Smooth muscle cell (in vitro differentiated cells): ENCODE measurements around the gene NAIF1. TPM values are rescaled to one million over a fixed set of nuclear protein-coding genes. Genes with fewer than 3 reads are reported as not detected.
A peak's percentile ranks its signal among the peaks of the same experiment; 100 is the strongest.

ENCODE experiments used
- DNase-seq: peaks from one replicate; lab custom pipeline; 2025; ENCODE audit not compliant: unreplicated experiment; lab: John Stamatoyannopoulos, UW
- H2AFZ ChIP-seq: fragments of 200-600 bp; sonication (generic); 2 replicates; pipeline ENCODE4 v1.6.0; 2016; ENCODE audit warnings: antibody characterized with exemption, low read depth, mild to moderate bottlenecking
- H3F3A ChIP-seq: fragments of 200-600 bp; sonication (generic); 2 replicates; pipeline ENCODE4 v1.6.0; 2017; ENCODE audit warnings: antibody characterized with exemption, low read depth
- H3K27ac ChIP-seq: fragments of 200-600 bp; sonication (generic); 2 replicates; pipeline ENCODE4 v1.5.1; 2016; ENCODE audit warnings: low read depth, mild to moderate bottlenecking
- H3K27me3 ChIP-seq: fragments of 200-600 bp; sonication (generic); 2 replicates; pipeline ENCODE4 v1.6.1; 2016; ENCODE audit warnings: low read depth, mild to moderate bottlenecking
- H3K36me3 ChIP-seq: fragments of 200-600 bp; sonication (generic); 2 replicates; pipeline ENCODE4 v1.5.1; 2016; ENCODE audit warnings: low read depth
- H3K4me1 ChIP-seq: fragments of 200-600 bp; sonication (generic); 2 replicates; pipeline ENCODE4 v1.5.1; 2016; ENCODE audit warnings: low read depth
- H3K4me2 ChIP-seq: fragments of 200-600 bp; sonication (generic); 2 replicates; pipeline ENCODE4 v1.6.0; 2016; ENCODE audit warnings: mild to moderate bottlenecking
- H3K4me3 ChIP-seq: fragments of 200-600 bp; sonication (generic); 2 replicates; pipeline ENCODE4 v1.5.1; 2016; ENCODE audit warnings: mild to moderate bottlenecking
- H3K79me2 ChIP-seq: fragments of 200-600 bp; sonication (generic); 2 replicates; pipeline ENCODE4 v1.6.0; 2016; ENCODE audit warnings: low read depth, mild to moderate bottlenecking
- H3K9ac ChIP-seq: fragments of 200-600 bp; sonication (generic); 2 replicates; pipeline ENCODE4 v1.6.0; 2016; ENCODE audit warnings: low read depth
- H3K9me3 ChIP-seq: fragments of 200-600 bp; sonication (generic); replicated peaks from 2 replicates; pipeline ENCODE4 v1.5.1; 2016; ENCODE audit warnings: low read depth
- H4K20me1 ChIP-seq: fragments of 200-600 bp; sonication (generic); 2 replicates; pipeline ENCODE4 v1.6.0; 2016; ENCODE audit warnings: low read depth
- WGBS: methylation state at CpG from one replicate; pipeline ENCODE4 v1.1.7; 2016; ENCODE audit warnings: low lambda C conversion rate; 5-methylcytosine and 5-hydroxymethylcytosine counted together
- polyA plus RNA-seq: library from polyadenylated mRNA; unstranded; fragments of >200 nt; fragmentation: Nextera tagmentation; extraction: Ambion mirVana; gene quantifications from 2 replicates; pipeline ENCODE4 v1.2.1, GENCODE V29; 2016
- total RNA-seq: library from RNA; depleted of rRNA; stranded (reverse); fragments of >200 nt; gene quantifications from 2 replicates; pipeline ENCODE4 v1.2.3, GENCODE V29; 2014
- TF ChIP-seq, protein P1 (sequence below): fragments of 200-600 bp; sonication (generic); IDR thresholded peaks from 2 replicates; pipeline ENCODE4 v1.5.1; 2017; ENCODE audit warnings: borderline replicate concordance, mild to moderate bottlenecking, antibody characterized with exemption; ENCODE audit not compliant: insufficient read depth, poor library complexity, severe bottlenecking

Gene NAIF1
- total and polyA plus RNA-seq, 2 experiments from 2014 or later = 3.8 to 6.7 TPM

DNA sequence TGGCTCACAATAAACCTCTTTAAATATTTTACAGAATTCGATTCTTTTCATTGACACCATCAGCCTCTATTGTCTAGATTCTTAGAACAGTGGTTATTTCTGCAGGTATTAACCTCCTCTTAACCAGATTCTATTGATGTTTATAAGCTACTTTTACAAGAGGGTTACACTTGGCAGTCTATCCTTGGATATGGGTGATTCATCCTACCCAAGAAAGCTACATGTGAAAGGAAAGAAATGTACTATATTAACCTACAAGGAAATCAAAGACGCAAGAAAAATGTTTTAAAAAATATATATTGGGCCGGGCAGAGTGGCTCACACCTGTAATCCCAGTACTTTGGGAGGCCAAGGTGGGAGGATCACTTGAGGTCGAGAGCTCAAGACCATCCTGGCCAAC lies 17.6 kb upstream of the NAIF1 start:
- Histone ChIP-seq H3K36me3 (no peaks in the 10 kb centered on the region), H3K27me3 (no peaks in the 10 kb centered on the region), H3K4me3 (no peak overlapping the region), H3K27ac (no peak overlapping the region), H3K4me2 (no peak overlapping the region), H3K9me3 (no peaks in the 10 kb centered on the region), H3F3A (peaks cover 25% of the 10 kb centered on the region), H4K20me1 (peaks cover 52% of the 10 kb centered on the region), H3K9ac (no peak overlapping the region), H3K4me1 (peaks cover 19% of the 10 kb centered on the region), H3K79me2 (peaks cover 29% of the 10 kb centered on the region), H2AFZ (no peak overlapping the region)
- no peak for DNase-seq
- 98% methylated on average over 4 of the region's 4 CpGs for WGBS
- TF ChIP-seq, protein P1, sequence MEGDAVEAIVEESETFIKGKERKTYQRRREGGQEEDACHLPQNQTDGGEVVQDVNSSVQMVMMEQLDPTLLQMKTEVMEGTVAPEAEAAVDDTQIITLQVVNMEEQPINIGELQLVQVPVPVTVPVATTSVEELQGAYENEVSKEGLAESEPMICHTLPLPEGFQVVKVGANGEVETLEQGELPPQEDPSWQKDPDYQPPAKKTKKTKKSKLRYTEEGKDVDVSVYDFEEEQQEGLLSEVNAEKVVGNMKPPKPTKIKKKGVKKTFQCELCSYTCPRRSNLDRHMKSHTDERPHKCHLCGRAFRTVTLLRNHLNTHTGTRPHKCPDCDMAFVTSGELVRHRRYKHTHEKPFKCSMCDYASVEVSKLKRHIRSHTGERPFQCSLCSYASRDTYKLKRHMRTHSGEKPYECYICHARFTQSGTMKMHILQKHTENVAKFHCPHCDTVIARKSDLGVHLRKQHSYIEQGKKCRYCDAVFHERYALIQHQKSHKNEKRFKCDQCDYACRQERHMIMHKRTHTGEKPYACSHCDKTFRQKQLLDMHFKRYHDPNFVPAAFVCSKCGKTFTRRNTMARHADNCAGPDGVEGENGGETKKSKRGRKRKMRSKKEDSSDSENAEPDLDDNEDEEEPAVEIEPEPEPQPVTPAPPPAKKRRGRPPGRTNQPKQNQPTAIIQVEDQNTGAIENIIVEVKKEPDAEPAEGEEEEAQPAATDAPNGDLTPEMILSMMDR = no peak

DNA sequence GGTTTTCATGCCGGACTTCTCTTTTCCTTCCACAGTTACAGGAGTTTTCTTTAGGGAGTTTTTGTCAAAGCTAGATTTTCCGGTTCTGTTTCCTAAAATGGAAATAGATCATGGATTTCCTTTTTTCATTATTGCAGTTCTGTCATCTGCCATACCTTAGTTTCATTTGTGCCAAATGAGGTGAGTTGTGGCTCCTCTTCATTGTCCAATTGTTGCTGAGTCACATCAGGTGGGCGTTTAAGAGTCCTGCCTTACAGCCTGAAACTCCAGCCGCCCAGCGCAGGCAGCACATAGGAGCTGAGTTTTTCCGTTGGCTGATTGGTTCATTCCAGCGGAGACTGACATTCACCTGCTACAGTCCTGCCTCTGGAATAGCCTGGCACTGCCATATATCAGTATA lies 15.0 kb upstream of the NAIF1 start:
- H3K9ac ChIP-seq = no peak overlapping the region
- no peak overlapping the region for H3K4me3 ChIP-seq
- TF ChIP-seq, protein P1 = no peak
- H3K4me2 ChIP-seq = peak overlapping the region; percentile 6
- peaks cover 35% of the 10 kb centered on the region for H3F3A ChIP-seq
- H3K36me3 ChIP-seq = no peaks in the 10 kb centered on the region
- 68% methylated on average over 7 of the region's 7 CpGs for WGBS
- peaks cover 21% of the 10 kb centered on the region for H3K79me2 ChIP-seq
- H2AFZ ChIP-seq = no peak overlapping the region
- H3K4me1 ChIP-seq = peaks cover 25% of the 10 kb centered on the region
- H3K27me3 ChIP-seq = no peaks in the 10 kb centered on the region
- H3K9me3 ChIP-seq = no peaks in the 10 kb centered on the region
- H4K20me1 ChIP-seq = peaks cover 57% of the 10 kb centered on the region
- H3K27ac ChIP-seq = peak overlapping the region; percentile 62
- no peak for DNase-seq

DNA sequence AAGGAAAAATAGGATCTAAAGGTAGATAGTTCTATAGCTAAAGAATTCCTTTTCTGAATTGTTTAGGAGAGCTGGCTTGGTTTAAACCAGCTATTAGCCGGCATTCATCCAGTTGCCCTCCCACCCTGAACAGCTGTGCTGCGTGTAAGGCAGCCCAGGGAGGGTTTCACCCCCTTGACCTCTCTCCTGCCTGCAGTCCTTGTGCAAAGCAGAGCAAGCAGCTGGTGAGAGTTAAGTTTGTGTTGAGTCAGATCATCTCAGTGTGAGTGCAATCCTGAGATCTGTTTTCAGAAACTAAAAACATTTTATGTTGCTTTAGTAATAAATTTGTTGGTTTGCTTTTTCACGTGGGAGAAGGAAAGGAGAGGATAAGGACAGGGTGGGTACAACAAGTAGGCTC lies 13.9 kb upstream of the NAIF1 start:
- Histone ChIP-seq H3K4me2 (peak overlapping the region; percentile 21), H3K27me3 (no peaks in the 10 kb centered on the region), H2AFZ (no peak overlapping the region), H3F3A (peaks cover 35% of the 10 kb centered on the region), H3K9me3 (no peaks in the 10 kb centered on the region), H4K20me1 (peaks cover 64% of the 10 kb centered on the region), H3K79me2 (peaks cover 26% of the 10 kb centered on the region), H3K36me3 (no peaks in the 10 kb centered on the region), H3K4me1 (peaks cover 25% of the 10 kb centered on the region), H3K9ac (no peak overlapping the region), H3K4me3 (no peak overlapping the region), H3K27ac (peak overlapping the region; percentile 62)
- DNase-seq = no peak
- 12% methylated on average over 3 of the region's 3 CpGs for WGBS
- TF ChIP-seq, protein P1 = no peak

DNA sequence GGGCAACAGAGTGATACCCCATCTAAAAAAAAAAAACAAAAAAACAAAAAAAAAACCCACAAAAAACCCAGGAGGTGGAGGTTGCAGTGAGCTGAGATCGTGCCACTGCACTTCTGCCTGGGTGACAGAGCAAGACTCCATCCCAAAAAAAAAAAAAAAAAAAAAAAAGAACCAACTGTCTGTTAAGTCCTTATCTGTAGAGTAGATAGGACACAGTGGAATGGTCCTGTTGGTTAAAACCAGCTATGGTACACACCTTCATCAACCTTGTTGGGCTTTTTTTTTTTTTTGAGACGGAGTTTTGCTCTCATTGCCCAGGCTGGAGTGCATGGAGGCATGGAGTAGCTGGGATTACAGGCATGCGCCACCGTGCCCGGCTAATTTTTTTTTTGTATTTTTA lies 13.1 kb upstream of the NAIF1 start:
- no peaks in the 10 kb centered on the region for H3K27me3 ChIP-seq
- H3K4me2 ChIP-seq = no peak overlapping the region
- peaks cover 35% of the 10 kb centered on the region for H3F3A ChIP-seq
- H3K9me3 ChIP-seq = no peaks in the 10 kb centered on the region
- 92% methylated on average over 5 of the region's 5 CpGs for WGBS
- H3K4me3 ChIP-seq = no peak overlapping the region
- TF ChIP-seq, protein P1 = no peak
- no peak for DNase-seq
- peaks cover 29% of the 10 kb centered on the region for H3K79me2 ChIP-seq
- H3K36me3 ChIP-seq = no peaks in the 10 kb centered on the region
- H3K9ac ChIP-seq = no peak overlapping the region
- H3K4me1 ChIP-seq = peaks cover 25% of the 10 kb centered on the region
- peak overlapping the region; percentile 62 for H3K27ac ChIP-seq
- H2AFZ ChIP-seq = no peak overlapping the region
- H4K20me1 ChIP-seq = peaks cover 64% of the 10 kb centered on the region
